Cerebellar nuclear complex (tissue), 1 donor: Measurements from ENCODE around the gene WASF1.
"Not testable (repeated sequence)": the region's sequence is repeated elsewhere in the genome, so short reads cannot be mapped to it uniquely, and the experiment has no call there.

Source experiments
- DNase-seq, 2 experiments: peaks; one replicate each; lab custom pipeline; 2025; lab: John Stamatoyannopoulos, UW

The WASF1 gene

GRCh38 chr6:110089323-110089722, 90.1 kb downstream of the WASF1 start:
- DNase-seq, result no peak

- DNase-seq, result no peak
Observed at GRCh38 chr6:110085285-110085684, 94.2 kb downstream of the WASF1 start.

- DNase-seq, result no peak
Observed at GRCh38 chr6:110083875-110084585, 95.4 kb downstream of the WASF1 start.

- DNase-seq, result no peak
Observed at GRCh38 chr6:110075406-110075805, 104.1 kb downstream of the WASF1 start.

- not testable (repeated sequence) for DNase-seq
Observed at GRCh38 chr6:110073474-110073873, 106.0 kb downstream of the WASF1 start.

- DNase-seq, result no peak
Observed at GRCh38 chr6:110068592-110068967, 110.9 kb downstream of the WASF1 start.

- DNase-seq, result no peak
Observed at GRCh38 chr6:110067837-110068591, 111.5 kb downstream of the WASF1 start.

GRCh38 chr6:110064744-110065524, 114.5 kb downstream of the WASF1 start:
- DNase-seq, result no peak

GRCh38 chr6:110063594-110064263, 115.7 kb downstream of the WASF1 start:
- no peak for DNase-seq

GRCh38 chr6:110055387-110055735, 124.1 kb downstream of the WASF1 start:
- DNase-seq, result no peak

- no peak for DNase-seq
Observed at GRCh38 chr6:110054664-110055386, 124.6 kb downstream of the WASF1 start.

GRCh38 chr6:110053395-110054240, 125.9 kb downstream of the WASF1 start:
- DNase-seq, result no peak

GRCh38 chr6:110050440-110050813, 129.0 kb downstream of the WASF1 start:
- DNase-seq, result no peak
